CD4-positive, alpha-beta T cell treated with Interleukin-6 at 100 ng/mL for 8 hours (primary cell): Measurements from ENCODE around the gene MACROH2A1.
A peak's percentile ranks its signal among the peaks of the same experiment; 100 is the strongest.

Experiments
- DNase-seq: peaks from one replicate; pipeline ENCODE4 v3.0.0-alpha.2; 2020; ENCODE audit warnings: mixed read lengths, low spot score

MACROH2A1 gene

GRCh38 chr5:135355169-135355568, 43.9 kb downstream of the MACROH2A1 start:
- DNase-seq, result no peak

GRCh38 chr5:135353952-135354721, 44.9 kb downstream of the MACROH2A1 start:
- no peak for DNase-seq

- DNase-seq, result no peak
Observed at GRCh38 chr5:135350536-135350935, 48.5 kb downstream of the MACROH2A1 start.

- DNase-seq, result no peak
Observed at GRCh38 chr5:135349886-135350285, 49.1 kb downstream of the MACROH2A1 start.

GRCh38 chr5:135349451-135349850, 49.6 kb downstream of the MACROH2A1 start:
- DNase-seq, result no peak

- DNase-seq, result no peak
Observed at GRCh38 chr5:135348918-135349317, 50.1 kb downstream of the MACROH2A1 start.

- no peak for DNase-seq
Observed at GRCh38 chr5:135347392-135347791, 51.6 kb downstream of the MACROH2A1 start.

GRCh38 chr5:135345956-135346731, 52.9 kb downstream of the MACROH2A1 start:
- no peak for DNase-seq

- DNase-seq, result no peak
Observed at GRCh38 chr5:135344349-135344748, 54.7 kb downstream of the MACROH2A1 start.

- DNase-seq, result no peak
Observed at GRCh38 chr5:135343413-135343812, 55.6 kb downstream of the MACROH2A1 start.

GRCh38 chr5:135342551-135342875, 56.5 kb downstream of the MACROH2A1 start:
- DNase-seq, result no peak

GRCh38 chr5:135341696-135342550, 57.1 kb downstream of the MACROH2A1 start:
- no peak for DNase-seq

GRCh38 chr5:135341016-135341666, 57.9 kb downstream of the MACROH2A1 start:
- DNase-seq, result no peak

- no peak for DNase-seq
Observed at GRCh38 chr5:135340568-135340967, 58.5 kb downstream of the MACROH2A1 start.

GRCh38 chr5:135339623-135340022, 59.4 kb downstream of the MACROH2A1 start:
- no peak for DNase-seq

GRCh38 chr5:135339189-135339588, 59.8 kb downstream of the MACROH2A1 start:
- DNase-seq, result no peak

GRCh38 chr5:135337064-135337463, 62.0 kb downstream of the MACROH2A1 start:
- no peak for DNase-seq

- no peak for DNase-seq
Observed at GRCh38 chr5:135335031-135335828, 63.8 kb downstream of the MACROH2A1 start.

GRCh38 chr5:135333732-135334515, 65.1 kb downstream of the MACROH2A1 start:
- DNase-seq, result no peak

GRCh38 chr5:135332519-135333150, 66.4 kb downstream of the MACROH2A1 start:
- DNase-seq, result peak; percentile 23
